Activated T-cell treated with anti-CD3 and anti-CD28 coated beads for 24 hours (primary cell): ENCODE measurements around the gene SENP7.
A peak's percentile ranks its signal among the peaks of the same experiment; 100 is the strongest.
"Not testable (repeated sequence)": the region's sequence is repeated elsewhere in the genome, so short reads cannot be mapped to it uniquely, and the experiment has no call there.

Source experiments
- DNase-seq: peaks from one replicate; pipeline ENCODE4 v3.0.0-alpha.2; 2020; ENCODE audit warnings: low read depth

SENP7 gene

GRCh38 chr3:101527906-101528305, 14.9 kb upstream of the SENP7 start:
- no peak for DNase-seq

- DNase-seq = no peak
These were observed 14.4 kb upstream of the SENP7 start for GRCh38 chr3:101527441-101527840.

GRCh38 chr3:101521211-101521701, 8.2 kb upstream of the SENP7 start:
- DNase-seq = no peak

GRCh38 chr3:101519685-101520365, 6.8 kb upstream of the SENP7 start:
- no peak for DNase-seq

- peak; percentile 41 for DNase-seq
These were observed 5.4 kb upstream of the SENP7 start for GRCh38 chr3:101518421-101518871.

GRCh38 chr3:101513419-101513986, 491 bp upstream of the SENP7 start:
- no peak for DNase-seq

- DNase-seq = no peak
These were observed 691 bp downstream of the SENP7 start for GRCh38 chr3:101512396-101512645.

GRCh38 chr3:101509811-101510210, 3.2 kb downstream of the SENP7 start:
- DNase-seq = no peak

- no peak for DNase-seq
These were observed 3.7 kb downstream of the SENP7 start for GRCh38 chr3:101509281-101509680.

- DNase-seq = no peak
These were observed 11.2 kb downstream of the SENP7 start for GRCh38 chr3:101501783-101502182.

- no peak for DNase-seq
These were observed 12.8 kb downstream of the SENP7 start for GRCh38 chr3:101500208-101500607.

- no peak for DNase-seq
These were observed 15.2 kb downstream of the SENP7 start for GRCh38 chr3:101497803-101498202.

GRCh38 chr3:101495552-101495951, 17.5 kb downstream of the SENP7 start:
- DNase-seq = no peak

- no peak for DNase-seq
These were observed 28.0 kb downstream of the SENP7 start for GRCh38 chr3:101484805-101485620.

GRCh38 chr3:101478980-101479379, 34.0 kb downstream of the SENP7 start:
- no peak for DNase-seq

GRCh38 chr3:101474841-101475552, 38.0 kb downstream of the SENP7 start:
- DNase-seq = not testable (repeated sequence)

GRCh38 chr3:101468676-101469075, 44.3 kb downstream of the SENP7 start:
- not testable (repeated sequence) for DNase-seq

- not testable (repeated sequence) for DNase-seq
These were observed 45.7 kb downstream of the SENP7 start for GRCh38 chr3:101467310-101467663.

- no peak for DNase-seq
These were observed 46.3 kb downstream of the SENP7 start for GRCh38 chr3:101466465-101467309.

GRCh38 chr3:101464235-101464634, 48.8 kb downstream of the SENP7 start:
- DNase-seq = no peak

- DNase-seq = no peak
These were observed 51.6 kb downstream of the SENP7 start for GRCh38 chr3:101461451-101461850.

GRCh38 chr3:101458387-101458786, 54.6 kb downstream of the SENP7 start:
- DNase-seq = no peak
